AG04449 (cell line): ENCODE results near the gene MGMT.

Experiments
- CTCF ChIA-PET: fragments of 350-600 bp; formaldehyde crosslinking; extraction: SDS; loops from one replicate; lab custom pipeline; 2021; ENCODE audit warnings: antibody characterized with exemption; lab: Yijun Ruan, JAX
- POLR2A ChIA-PET: fragments of 400-600, 350-600 bp; formaldehyde crosslinking; extraction: SDS; loops from one replicate; lab custom pipeline; 2020; ENCODE audit warnings: antibody characterized with exemption, inconsistent platforms; lab: Yijun Ruan, JAX
- DNase-seq: peaks from one replicate; pipeline ENCODE4 v3.0.0-alpha.2; 2010; ENCODE audit warnings: low read depth, low spot score
- H3K4me3 ChIP-seq: 2 replicates; pipeline ENCODE4 v1.5.1; 2011; ENCODE audit warnings: low read depth, mild to moderate bottlenecking, control low read depth, low read length
- TF ChIP-seq, protein P1 (sequence below): IDR thresholded peaks from one replicate; pipeline ENCODE4 v1.5.1; 2011; ENCODE audit warnings: mild to moderate bottlenecking, moderate library complexity, low read length, control low read depth, inconsistent platforms; ENCODE audit not compliant: insufficient read depth; ENCODE audit errors: missing control alignments

Gene MGMT

DNA sequence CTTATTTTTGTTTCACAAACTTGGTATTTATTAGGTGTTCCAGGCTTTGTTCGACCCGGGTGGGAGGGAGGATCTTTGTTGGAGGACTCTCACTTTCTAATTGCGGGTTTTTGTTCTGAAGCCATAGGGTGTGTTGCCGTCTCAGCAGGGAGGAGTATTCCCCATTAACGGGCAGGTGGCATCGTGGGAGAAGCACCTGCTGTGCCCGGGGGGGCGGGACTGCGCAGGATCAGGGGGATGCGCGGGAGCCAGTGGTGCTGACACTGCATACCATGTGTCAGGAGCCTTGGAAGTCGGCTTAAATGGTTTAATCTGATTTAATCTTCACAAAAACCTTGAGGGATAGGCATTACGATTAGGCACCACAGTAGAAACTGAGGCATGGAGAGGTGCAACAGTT, 113.0 kb downstream of the MGMT start:
- ChIA-PET POLR2A (no interaction called here), CTCF (no interaction called here)
- TF ChIP-seq, protein P1, sequence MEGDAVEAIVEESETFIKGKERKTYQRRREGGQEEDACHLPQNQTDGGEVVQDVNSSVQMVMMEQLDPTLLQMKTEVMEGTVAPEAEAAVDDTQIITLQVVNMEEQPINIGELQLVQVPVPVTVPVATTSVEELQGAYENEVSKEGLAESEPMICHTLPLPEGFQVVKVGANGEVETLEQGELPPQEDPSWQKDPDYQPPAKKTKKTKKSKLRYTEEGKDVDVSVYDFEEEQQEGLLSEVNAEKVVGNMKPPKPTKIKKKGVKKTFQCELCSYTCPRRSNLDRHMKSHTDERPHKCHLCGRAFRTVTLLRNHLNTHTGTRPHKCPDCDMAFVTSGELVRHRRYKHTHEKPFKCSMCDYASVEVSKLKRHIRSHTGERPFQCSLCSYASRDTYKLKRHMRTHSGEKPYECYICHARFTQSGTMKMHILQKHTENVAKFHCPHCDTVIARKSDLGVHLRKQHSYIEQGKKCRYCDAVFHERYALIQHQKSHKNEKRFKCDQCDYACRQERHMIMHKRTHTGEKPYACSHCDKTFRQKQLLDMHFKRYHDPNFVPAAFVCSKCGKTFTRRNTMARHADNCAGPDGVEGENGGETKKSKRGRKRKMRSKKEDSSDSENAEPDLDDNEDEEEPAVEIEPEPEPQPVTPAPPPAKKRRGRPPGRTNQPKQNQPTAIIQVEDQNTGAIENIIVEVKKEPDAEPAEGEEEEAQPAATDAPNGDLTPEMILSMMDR = no peak

DNA sequence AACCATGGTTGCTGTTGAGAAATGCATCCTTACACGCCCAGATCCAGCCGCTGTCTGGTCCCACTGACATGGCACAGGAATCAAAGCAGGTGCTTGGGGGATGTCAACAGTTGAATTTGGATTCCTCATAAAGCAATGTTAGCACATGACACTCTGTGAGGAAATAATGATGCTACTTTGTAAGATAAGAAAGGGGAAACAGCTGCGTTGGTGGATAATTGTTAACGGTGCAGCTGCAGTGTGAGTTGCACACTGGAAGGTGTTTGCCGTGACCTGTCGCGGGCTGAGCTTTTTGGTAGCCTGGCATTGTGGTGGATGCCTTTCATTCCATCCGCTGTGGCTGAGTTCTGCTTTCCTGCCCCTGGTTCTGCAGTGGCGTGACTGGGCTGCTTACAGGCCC, 113.9 kb downstream of the MGMT start:
- no peak overlapping the region for H3K4me3 ChIP-seq
- TF ChIP-seq, protein P1 = no peak
- CTCF ChIA-PET = no interaction called here
- DNase-seq = no peak
- POLR2A ChIA-PET = no interaction called here

More for the DNA sequence above, 113.0 kb downstream of the MGMT start:
- no peak overlapping the region for H3K4me3 ChIP-seq
- DNase-seq = no peak

DNA sequence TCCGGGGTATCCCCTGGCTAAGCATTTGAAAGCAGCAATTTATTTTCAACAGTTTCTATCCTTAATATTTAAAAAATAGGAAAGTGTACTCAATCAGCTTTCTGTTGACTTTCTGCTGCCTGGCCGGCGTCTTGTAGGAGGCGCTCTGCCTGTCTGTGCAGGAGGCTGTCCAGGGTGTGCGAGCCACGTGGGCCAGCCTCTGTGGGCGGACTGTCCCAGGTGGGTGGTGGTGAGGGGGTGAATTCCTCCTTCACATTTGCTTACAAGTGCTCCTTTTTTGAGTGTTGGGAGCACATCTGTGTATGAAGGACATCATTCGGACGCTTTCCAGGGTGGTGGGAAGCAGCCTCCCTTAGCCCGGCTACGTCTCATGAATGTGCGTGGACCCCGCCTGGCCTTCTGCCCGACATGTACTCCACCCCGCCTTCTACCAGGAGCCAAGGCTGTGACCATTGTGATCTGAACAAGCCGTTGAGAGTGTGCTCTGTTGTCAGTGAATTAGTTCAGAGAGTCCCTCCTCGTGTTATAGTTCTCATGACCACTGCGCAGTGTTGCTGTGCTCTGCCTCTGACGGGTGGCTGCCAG, 114.9 kb downstream of the MGMT start:
- DNase-seq = no peak
- TF ChIP-seq, protein P1 = no peak
- H3K4me3 ChIP-seq = no peak overlapping the region
- POLR2A ChIA-PET = no interaction called here
- CTCF ChIA-PET = no interaction called here

DNA sequence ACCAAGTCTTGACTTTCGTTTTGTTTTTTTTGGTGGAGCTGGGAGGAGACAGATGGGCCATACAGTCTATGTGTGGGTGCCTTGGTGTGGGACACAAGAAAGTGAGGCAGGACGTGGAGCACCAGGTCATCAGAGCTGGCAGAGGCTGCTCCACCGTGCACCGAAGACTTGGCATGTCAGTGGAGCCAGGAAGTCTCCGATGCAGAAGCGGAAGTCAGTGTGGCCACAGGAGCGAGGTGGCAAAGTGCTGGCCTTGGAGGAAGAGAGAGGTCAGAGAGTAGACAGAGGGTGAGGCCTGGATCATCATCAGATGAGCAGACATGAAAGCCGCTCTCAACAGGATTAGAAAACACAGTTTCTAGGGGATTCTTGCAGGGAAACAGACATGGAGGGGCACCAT, 116.8 kb downstream of the MGMT start:
- CTCF ChIA-PET = no interaction called here
- TF ChIP-seq, protein P1 = no peak
- no peak overlapping the region for H3K4me3 ChIP-seq
- POLR2A ChIA-PET = no interaction called here
- no peak for DNase-seq

DNA sequence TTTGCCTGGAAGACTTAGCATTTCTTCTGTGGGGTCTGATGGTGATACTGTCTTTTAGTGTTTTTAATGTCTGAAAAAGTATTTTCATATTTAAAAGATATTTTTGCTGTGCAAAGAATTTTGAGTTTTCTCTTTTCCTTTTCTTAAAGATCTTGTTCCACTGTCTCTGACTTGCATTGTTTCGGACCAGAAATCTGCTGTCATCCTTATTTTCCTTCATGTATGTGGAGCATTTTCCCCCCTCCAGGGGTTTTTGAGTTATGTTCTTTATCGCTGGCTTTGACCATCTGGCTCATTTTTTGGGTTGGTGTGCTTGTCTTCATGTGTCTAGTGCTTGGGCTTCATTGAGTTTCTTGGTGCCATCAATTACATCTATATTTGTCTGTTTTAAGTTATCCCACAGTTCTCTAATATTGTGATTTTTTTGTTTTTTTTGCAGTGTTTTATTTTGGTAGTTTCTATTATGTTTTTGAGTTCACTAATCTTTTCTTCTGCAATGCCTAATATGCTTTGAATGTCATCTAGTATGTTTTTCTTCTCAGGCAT, 119.9 kb downstream of the MGMT start:
- TF ChIP-seq, protein P1 = no peak
- ChIA-PET POLR2A (no interaction called here), CTCF (no interaction called here)
- H3K4me3 ChIP-seq = no peak overlapping the region
- DNase-seq = no peak

DNA sequence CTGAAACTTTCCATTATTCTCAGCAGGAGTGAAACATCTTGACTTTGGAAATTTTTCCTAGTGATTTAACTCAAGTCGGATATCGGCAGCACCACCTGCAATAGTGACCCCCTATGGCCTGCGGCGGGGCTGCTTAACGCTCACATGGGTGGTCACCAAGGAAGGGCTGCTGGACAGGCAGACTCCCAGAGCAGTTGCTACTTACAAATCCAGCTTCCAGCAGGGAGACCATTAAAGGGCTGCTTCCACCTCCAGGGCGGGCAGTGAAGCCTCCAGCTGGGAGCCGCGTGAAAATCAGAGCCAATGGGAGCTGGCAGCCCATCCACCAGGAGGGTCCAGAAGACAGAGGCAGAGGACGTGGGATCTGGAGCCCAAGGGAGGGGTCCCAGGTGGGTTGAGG, 122.5 kb downstream of the MGMT start:
- TF ChIP-seq, protein P1 = no peak
- H3K4me3 ChIP-seq = no peak overlapping the region
- POLR2A ChIA-PET = no interaction called here

More for the DNA sequence above, 122.5 kb downstream of the MGMT start:
- DNase-seq = no peak
- CTCF ChIA-PET = no interaction called here
